MM.1S (cell line): ENCODE results near the gene LAX1.

Source experiments
- CTCF ChIP-seq: fragments of 300-600 bp; sonication (generic); IDR thresholded peaks from 2 replicates; pipeline ENCODE4 v1.5.1; 2016; ENCODE audit warnings: antibody characterized with exemption, low read length, mixed read lengths
- EZH2 ChIP-seq: fragments of 300-600 bp; sonication (generic); optimal IDR thresholded peaks from 2 replicates; pipeline ENCODE3; 2017; ENCODE audit warnings: low read depth, mild to moderate bottlenecking, antibody characterized with exemption, low read length, mixed read lengths
- EZH2phosphoT487 ChIP-seq: fragments of 300-600 bp; sonication (generic); IDR thresholded peaks from 2 replicates; pipeline ENCODE4 v1.6.1; 2018; ENCODE audit warnings: antibody characterized with exemption, low read length

DNA sequence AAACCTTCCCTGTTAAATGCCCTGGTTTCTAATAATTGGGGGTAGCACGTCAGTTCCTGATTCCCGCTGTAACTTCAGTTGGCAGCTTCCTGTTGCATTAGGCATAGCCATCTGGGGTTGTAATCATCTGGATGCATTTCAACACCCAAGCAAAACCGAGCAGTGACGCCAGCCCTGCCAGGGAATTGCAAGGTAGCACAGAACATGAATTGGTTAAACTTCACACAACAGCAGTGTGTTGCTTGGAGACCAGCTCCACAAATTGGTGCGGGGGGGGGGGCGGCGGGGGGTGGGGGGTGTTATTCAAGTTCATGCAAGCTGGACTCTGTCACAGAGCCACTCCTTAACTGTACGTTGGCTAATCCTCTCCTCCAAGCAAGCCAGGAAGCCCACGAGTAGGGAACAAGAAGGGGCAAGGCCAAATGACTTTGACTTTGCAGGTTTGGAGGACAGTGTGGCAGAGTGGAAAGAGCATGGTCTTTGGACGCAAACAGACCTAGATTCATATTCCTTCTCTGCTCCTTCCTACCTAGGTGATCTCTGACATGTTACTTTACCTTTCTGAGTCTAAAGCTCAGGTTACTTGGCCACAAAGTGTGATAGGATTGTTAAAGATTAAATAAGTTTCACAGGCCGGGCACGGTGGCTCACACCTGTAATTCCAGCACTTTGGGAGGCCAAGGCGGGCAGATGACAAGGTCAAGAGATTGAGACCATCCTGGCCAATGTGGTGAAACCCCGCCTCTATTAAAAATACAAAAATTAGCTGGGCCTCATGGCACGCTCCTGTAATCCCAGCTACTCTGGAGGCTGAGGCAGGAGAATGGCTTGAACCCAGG, 4.7 kb downstream of the LAX1 start:
- TF ChIP-seq EZH2phosphoT487, result no peak
- no peak for TF ChIP-seq CTCF
- no peak for TF ChIP-seq EZH2
